PC-9 (cell line): ENCODE results near the gene HGF.

Source experiments
- EZH2 ChIP-seq: fragments of 200-600 bp; sonication (generic); IDR thresholded peaks from 2 replicates; pipeline ENCODE4 v1.8.0; 2017; ENCODE audit warnings: antibody characterized with exemption, low read depth
- TF ChIP-seq, protein P1 (sequence below): fragments of 200-600 bp; sonication (generic); conservative IDR thresholded peaks from 2 replicates; pipeline ENCODE4 v1.6.1; 2017; ENCODE audit warnings: mixed run types, antibody characterized with exemption, mild to moderate bottlenecking, moderate library complexity

DNA sequence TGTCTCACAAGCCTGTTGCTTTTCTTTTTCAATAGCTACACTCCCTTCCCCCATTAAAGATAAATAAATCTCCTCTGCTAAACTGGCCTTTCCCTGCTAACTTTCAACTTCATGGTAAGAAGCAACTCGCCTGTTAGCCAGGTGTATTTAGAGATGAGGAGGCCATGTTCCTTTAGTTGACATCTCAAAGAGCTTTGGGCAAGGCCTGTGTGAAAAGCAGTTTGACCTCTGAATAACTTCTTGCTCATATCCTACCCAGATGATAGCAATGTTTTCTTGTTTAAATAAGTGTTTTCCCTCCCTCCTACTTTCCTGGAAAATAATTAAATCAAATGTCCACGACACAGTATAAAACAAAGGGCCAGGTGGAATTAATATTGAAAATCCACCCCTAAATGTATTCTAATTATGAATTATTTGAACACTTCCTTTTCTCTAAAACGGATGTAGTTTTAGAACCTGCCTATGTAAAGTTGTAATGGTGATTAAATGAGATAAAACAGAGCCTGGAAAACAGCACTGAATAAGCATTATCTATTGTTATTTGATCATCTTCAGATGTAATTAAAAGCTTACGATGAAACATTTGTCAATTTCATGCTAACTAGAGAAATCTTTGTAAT, 78.5 kb downstream of the HGF start:
- TF ChIP-seq, protein P1, sequence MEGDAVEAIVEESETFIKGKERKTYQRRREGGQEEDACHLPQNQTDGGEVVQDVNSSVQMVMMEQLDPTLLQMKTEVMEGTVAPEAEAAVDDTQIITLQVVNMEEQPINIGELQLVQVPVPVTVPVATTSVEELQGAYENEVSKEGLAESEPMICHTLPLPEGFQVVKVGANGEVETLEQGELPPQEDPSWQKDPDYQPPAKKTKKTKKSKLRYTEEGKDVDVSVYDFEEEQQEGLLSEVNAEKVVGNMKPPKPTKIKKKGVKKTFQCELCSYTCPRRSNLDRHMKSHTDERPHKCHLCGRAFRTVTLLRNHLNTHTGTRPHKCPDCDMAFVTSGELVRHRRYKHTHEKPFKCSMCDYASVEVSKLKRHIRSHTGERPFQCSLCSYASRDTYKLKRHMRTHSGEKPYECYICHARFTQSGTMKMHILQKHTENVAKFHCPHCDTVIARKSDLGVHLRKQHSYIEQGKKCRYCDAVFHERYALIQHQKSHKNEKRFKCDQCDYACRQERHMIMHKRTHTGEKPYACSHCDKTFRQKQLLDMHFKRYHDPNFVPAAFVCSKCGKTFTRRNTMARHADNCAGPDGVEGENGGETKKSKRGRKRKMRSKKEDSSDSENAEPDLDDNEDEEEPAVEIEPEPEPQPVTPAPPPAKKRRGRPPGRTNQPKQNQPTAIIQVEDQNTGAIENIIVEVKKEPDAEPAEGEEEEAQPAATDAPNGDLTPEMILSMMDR: no peak
- TF ChIP-seq EZH2: no peak
